PFSK-1 (cell line): ENCODE results near the gene PTPN6.

ENCODE experiments used
- FOXP2 ChIP-seq: optimal IDR thresholded peaks from 2 replicates; pipeline ENCODE3; 2011; ENCODE audit warnings: borderline replicate concordance, control low read depth, inconsistent platforms; ENCODE audit not compliant: insufficient read depth; ENCODE audit errors: extremely low read length, extremely low read depth
- POLR2AphosphoS5 ChIP-seq: IDR thresholded peaks from 2 replicates; pipeline ENCODE4 v1.6.1; 2012; ENCODE audit warnings: low read depth, mild to moderate bottlenecking, control low read depth, low read length, moderate library complexity
- TAF1 ChIP-seq: IDR thresholded peaks from 2 replicates; pipeline ENCODE4 v1.6.1; 2012; ENCODE audit warnings: low read length, control low read depth, borderline replicate concordance; ENCODE audit not compliant: insufficient read depth
- TF ChIP-seq, protein P1 (sequence below), 2 experiments: IDR thresholded peaks; 2 replicates each; pipeline versions ENCODE4 v1.6.1 to v1.8.0; 2011 to 2012; ENCODE audit warnings: low read depth in 2 of 2, low read length in 2 of 2, control low read depth in 1 of 2, inconsistent platforms in 1 of 2, mild to moderate bottlenecking in 1 of 2, moderate library complexity in 1 of 2; ENCODE audit not compliant: insufficient read depth in 1 of 2

DNA sequence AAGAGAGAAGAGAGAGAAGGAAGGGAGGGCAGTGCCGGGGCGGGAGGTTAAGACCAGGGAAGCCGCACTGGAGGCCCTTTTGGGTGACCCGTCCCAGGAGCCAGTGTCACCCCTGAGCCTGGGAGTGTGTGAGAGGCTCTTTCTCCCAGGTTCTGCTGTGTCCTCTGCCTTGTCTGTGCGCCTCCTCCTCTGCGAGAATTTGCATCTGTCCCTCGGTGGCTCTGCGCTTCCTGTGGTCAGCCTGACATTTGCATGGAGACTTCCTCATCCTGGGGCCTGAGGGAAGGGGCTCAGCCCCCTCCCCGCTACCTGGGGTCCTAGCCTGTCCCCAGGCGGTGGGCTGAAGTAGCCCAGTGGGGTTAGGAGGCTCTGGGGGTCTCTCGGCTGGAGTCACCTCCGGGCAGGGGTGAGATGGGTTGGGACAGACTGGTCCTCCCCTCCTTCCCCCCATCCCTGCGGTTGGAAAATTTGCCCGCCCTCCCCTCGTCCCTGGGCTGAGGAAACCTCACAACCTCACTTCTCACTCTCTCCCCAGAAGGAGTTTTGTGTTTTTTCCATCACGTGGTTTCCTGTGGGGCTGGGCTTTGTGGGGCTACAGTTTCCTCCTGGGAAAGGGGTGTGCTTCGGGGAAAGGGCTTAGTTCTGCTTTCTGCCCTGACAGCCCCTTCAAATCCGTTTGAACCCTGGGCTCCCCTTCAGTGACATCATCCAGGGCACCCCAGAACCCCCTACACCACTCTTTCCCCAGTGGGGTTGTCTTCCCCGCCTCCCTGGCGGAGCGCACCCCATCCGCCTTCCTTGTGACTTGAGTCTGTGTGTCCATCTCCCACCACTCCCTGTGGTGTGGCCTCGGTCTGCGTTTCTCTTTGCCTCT is 2.5 kb downstream of the PTPN6 start:
- TF ChIP-seq, protein P1, sequence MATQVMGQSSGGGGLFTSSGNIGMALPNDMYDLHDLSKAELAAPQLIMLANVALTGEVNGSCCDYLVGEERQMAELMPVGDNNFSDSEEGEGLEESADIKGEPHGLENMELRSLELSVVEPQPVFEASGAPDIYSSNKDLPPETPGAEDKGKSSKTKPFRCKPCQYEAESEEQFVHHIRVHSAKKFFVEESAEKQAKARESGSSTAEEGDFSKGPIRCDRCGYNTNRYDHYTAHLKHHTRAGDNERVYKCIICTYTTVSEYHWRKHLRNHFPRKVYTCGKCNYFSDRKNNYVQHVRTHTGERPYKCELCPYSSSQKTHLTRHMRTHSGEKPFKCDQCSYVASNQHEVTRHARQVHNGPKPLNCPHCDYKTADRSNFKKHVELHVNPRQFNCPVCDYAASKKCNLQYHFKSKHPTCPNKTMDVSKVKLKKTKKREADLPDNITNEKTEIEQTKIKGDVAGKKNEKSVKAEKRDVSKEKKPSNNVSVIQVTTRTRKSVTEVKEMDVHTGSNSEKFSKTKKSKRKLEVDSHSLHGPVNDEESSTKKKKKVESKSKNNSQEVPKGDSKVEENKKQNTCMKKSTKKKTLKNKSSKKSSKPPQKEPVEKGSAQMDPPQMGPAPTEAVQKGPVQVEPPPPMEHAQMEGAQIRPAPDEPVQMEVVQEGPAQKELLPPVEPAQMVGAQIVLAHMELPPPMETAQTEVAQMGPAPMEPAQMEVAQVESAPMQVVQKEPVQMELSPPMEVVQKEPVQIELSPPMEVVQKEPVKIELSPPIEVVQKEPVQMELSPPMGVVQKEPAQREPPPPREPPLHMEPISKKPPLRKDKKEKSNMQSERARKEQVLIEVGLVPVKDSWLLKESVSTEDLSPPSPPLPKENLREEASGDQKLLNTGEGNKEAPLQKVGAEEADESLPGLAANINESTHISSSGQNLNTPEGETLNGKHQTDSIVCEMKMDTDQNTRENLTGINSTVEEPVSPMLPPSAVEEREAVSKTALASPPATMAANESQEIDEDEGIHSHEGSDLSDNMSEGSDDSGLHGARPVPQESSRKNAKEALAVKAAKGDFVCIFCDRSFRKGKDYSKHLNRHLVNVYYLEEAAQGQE (IDR thresholded peaks at IDR 0.05; ENCODE audit: insufficient read depth in 1 of 2, low read depth in 2 of 2, low read length in 2 of 2), result no peak
- TF ChIP-seq FOXP2 (no peak), POLR2AphosphoS5 (no peak), TAF1 (no peak)
